MM.1S (cell line): ENCODE results near the gene NFU1.

Source experiments
- DNase-seq: peaks from one replicate; pipeline ENCODE4 v3.0.0-alpha.2; 2015
- H2AFZ ChIP-seq: fragments of 300-600 bp; sonication (generic); 2 replicates; pipeline ENCODE4 v1.6.0; 2016; ENCODE audit warnings: antibody characterized with exemption, low read length
- H3F3A ChIP-seq: fragments of 300-600 bp; sonication (generic); 2 replicates; pipeline ENCODE4 v1.6.1; 2016; ENCODE audit warnings: mild to moderate bottlenecking, antibody characterized with exemption, low read length, moderate library complexity, mixed read lengths; ENCODE audit not compliant: insufficient read depth
- H3K27ac ChIP-seq: fragments of 300-600 bp; sonication (generic); 2 replicates; pipeline ENCODE4 v1.5.1; 2016; ENCODE audit warnings: mild to moderate bottlenecking, low read length
- H3K27me3 ChIP-seq: fragments of 300-600 bp; sonication (generic); replicated peaks from 2 replicates; pipeline ENCODE4 v1.6.0; 2016; ENCODE audit warnings: low read length; ENCODE audit not compliant: insufficient read depth
- H3K36me3 ChIP-seq: fragments of 300-600 bp; sonication (generic); replicated peaks from 2 replicates; pipeline ENCODE4 v1.6.1; 2016; ENCODE audit warnings: mild to moderate bottlenecking, low read length, mixed read lengths; ENCODE audit not compliant: insufficient read depth
- H3K4me1 ChIP-seq: fragments of 300-600 bp; sonication (generic); 2 replicates; pipeline ENCODE4 v1.6.1; 2016; ENCODE audit warnings: low read length, mixed read lengths
- H3K4me2 ChIP-seq: fragments of 300-600 bp; sonication (generic); 2 replicates; pipeline ENCODE4 v1.6.0; 2016; ENCODE audit warnings: low read depth, low read length
- H3K4me3 ChIP-seq: fragments of 300-600 bp; sonication (generic); 2 replicates; pipeline ENCODE4 v1.5.1; 2016; ENCODE audit warnings: low read length, mixed read lengths
- H3K79me2 ChIP-seq: fragments of 300-600 bp; sonication (generic); 2 replicates; pipeline ENCODE4 v1.6.1; 2016; ENCODE audit warnings: mixed run types, low read length, mixed read lengths
- H3K9ac ChIP-seq: fragments of 300-600 bp; sonication (generic); 2 replicates; pipeline ENCODE4 v1.6.1; 2016; ENCODE audit warnings: low read length, mixed read lengths
- H3K9me2 ChIP-seq: fragments of 300-600 bp; sonication (generic); replicated peaks from 2 replicates; pipeline ENCODE4 v1.6.1; 2016; ENCODE audit warnings: mild to moderate bottlenecking, low read length, mixed read lengths; ENCODE audit not compliant: insufficient read depth
- H3K9me3 ChIP-seq: fragments of 300-600 bp; sonication (generic); replicated peaks from 2 replicates; pipeline ENCODE4 v1.6.1; 2016; ENCODE audit warnings: mild to moderate bottlenecking, low read length, mixed read lengths; ENCODE audit not compliant: insufficient read depth
- H4K20me1 ChIP-seq: fragments of 300-600 bp; sonication (generic); 2 replicates; pipeline ENCODE4 v1.6.1; 2016; ENCODE audit warnings: mild to moderate bottlenecking, low read length, moderate library complexity, mixed read lengths; ENCODE audit not compliant: insufficient read depth
- EZH2 ChIP-seq: fragments of 300-600 bp; sonication (generic); optimal IDR thresholded peaks from 2 replicates; pipeline ENCODE3; 2017; ENCODE audit warnings: low read depth, mild to moderate bottlenecking, antibody characterized with exemption, low read length, mixed read lengths
- EZH2phosphoT487 ChIP-seq: fragments of 300-600 bp; sonication (generic); IDR thresholded peaks from 2 replicates; pipeline ENCODE4 v1.6.1; 2018; ENCODE audit warnings: antibody characterized with exemption, low read length
- TF ChIP-seq, protein P1 (sequence below): fragments of 300-600 bp; sonication (generic); IDR thresholded peaks from 2 replicates; pipeline ENCODE4 v1.5.1; 2016; ENCODE audit warnings: antibody characterized with exemption, low read length, mixed read lengths

The NFU1 gene

DNA sequence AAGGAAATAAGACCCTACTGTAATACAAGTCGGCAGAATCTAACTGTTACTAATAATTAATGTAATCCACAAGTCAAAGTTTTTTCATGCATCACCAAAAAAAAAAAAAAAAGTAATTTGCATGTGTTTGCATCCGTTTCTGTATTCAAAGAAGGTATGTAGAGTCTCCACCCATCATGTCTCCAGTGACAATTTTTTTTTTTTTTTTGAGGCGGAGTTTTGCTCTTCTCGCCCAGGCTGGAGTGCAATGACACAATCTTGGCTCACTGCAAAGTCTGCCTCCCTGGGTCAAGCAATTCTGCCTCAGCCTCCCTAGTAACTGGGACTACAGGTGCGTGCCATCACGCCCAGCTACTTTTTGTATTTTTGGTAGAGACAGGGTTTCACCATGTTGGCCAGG, 24.2 kb upstream of the NFU1 start:
- no peaks in the 10 kb centered on the region for H3K4me1 ChIP-seq
- H4K20me1 ChIP-seq, result no peaks in the 10 kb centered on the region
- no peaks in the 10 kb centered on the region for H3K36me3 ChIP-seq

DNA sequence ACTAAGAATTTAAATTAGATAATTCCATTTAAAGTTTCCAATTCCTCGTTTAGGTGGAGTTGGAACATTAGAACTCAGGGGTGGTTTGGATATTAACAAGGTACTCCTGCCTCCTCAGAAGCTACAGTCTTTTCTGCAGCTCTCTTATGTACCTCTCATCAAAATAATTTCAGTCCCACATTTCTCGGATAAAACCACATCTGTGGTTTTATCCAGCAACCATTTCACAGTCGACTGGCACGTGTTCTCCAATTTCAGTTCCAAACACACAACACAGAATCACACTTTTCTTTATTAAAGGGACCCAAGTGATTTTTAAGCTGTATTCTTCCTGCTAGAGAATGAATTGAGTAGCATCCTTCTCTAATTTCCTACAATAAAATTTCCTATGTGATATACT, 22.7 kb upstream of the NFU1 start:
- Histone ChIP-seq H3K27ac (no peak overlapping the region), H2AFZ (no peak overlapping the region), H3F3A (no peaks in the 10 kb centered on the region), H3K4me2 (no peak overlapping the region), H3K27me3 (no peaks in the 10 kb centered on the region), H3K9me3 (no peaks in the 10 kb centered on the region), H3K4me3 (no peak overlapping the region), H3K36me3 (no peaks in the 10 kb centered on the region), H4K20me1 (no peaks in the 10 kb centered on the region), H3K4me1 (no peaks in the 10 kb centered on the region), H3K9ac (no peak overlapping the region), H3K79me2 (no peaks in the 10 kb centered on the region), H3K9me2 (no peaks in the 10 kb centered on the region)
- TF ChIP-seq EZH2 (no peak), EZH2phosphoT487 (no peak)
- TF ChIP-seq, protein P1, sequence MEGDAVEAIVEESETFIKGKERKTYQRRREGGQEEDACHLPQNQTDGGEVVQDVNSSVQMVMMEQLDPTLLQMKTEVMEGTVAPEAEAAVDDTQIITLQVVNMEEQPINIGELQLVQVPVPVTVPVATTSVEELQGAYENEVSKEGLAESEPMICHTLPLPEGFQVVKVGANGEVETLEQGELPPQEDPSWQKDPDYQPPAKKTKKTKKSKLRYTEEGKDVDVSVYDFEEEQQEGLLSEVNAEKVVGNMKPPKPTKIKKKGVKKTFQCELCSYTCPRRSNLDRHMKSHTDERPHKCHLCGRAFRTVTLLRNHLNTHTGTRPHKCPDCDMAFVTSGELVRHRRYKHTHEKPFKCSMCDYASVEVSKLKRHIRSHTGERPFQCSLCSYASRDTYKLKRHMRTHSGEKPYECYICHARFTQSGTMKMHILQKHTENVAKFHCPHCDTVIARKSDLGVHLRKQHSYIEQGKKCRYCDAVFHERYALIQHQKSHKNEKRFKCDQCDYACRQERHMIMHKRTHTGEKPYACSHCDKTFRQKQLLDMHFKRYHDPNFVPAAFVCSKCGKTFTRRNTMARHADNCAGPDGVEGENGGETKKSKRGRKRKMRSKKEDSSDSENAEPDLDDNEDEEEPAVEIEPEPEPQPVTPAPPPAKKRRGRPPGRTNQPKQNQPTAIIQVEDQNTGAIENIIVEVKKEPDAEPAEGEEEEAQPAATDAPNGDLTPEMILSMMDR, result no peak
- no peak for DNase-seq

More for the DNA sequence above, 24.2 kb upstream of the NFU1 start:
- Histone ChIP-seq H2AFZ (no peak overlapping the region), H3K4me2 (no peak overlapping the region), H3K9me3 (no peaks in the 10 kb centered on the region), H3K79me2 (no peaks in the 10 kb centered on the region), H3K9ac (no peak overlapping the region), H3F3A (no peaks in the 10 kb centered on the region), H3K27me3 (no peaks in the 10 kb centered on the region), H3K27ac (no peak overlapping the region), H3K4me3 (no peak overlapping the region), H3K9me2 (no peaks in the 10 kb centered on the region)
- no peak for DNase-seq
- no peak for TF ChIP-seq EZH2phosphoT487
- TF ChIP-seq EZH2, result no peak
- TF ChIP-seq, protein P1, result no peak

DNA sequence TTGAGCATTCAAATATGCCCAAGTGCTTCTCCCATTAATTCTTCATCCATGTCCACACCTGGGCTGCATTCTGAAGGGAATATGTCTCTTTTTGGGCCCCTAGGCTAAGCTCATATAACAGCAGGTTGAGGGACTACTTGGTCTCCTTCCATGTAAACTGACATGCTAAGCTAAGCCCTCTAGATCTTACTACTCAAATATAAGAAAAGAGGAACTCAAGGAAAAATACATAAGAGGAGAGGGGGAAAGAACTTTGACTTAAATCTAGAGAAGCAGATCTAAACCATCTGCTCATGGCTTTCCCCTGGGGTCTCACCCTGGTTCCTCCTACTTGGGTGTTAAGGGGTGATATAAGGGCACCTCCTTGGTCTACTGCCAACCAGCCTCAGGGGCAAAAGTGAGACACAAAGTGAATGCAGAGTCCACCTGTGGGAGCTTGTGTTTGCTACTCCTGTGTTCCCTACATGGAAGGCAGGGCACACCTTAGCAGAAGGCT, 19.8 kb upstream of the NFU1 start:
- Histone ChIP-seq H3K27ac (no peak overlapping the region), H3K27me3 (no peaks in the 10 kb centered on the region), H3K36me3 (no peaks in the 10 kb centered on the region), H4K20me1 (no peaks in the 10 kb centered on the region), H3K4me2 (no peak overlapping the region), H3K4me1 (no peaks in the 10 kb centered on the region), H3K9me2 (no peaks in the 10 kb centered on the region), H2AFZ (no peak overlapping the region), H3F3A (no peaks in the 10 kb centered on the region), H3K9ac (no peak overlapping the region), H3K79me2 (no peaks in the 10 kb centered on the region), H3K4me3 (no peak overlapping the region), H3K9me3 (no peaks in the 10 kb centered on the region)
- TF ChIP-seq, protein P1, result no peak
- no peak for TF ChIP-seq EZH2phosphoT487
- TF ChIP-seq EZH2, result no peak
- DNase-seq, result no peak
